G401 (cell line): ENCODE measurements around the gene ZNF281. TPM values are rescaled to one million over a fixed set of nuclear protein-coding genes. Genes with fewer than 3 reads are reported as not detected.
A peak's percentile ranks its signal among the peaks of the same experiment; 100 is the strongest.
"Not testable (repeated sequence)": the region's sequence is repeated elsewhere in the genome, so short reads cannot be mapped to it uniquely, and the experiment has no call there.

Experiments
- DNase-seq: peaks from one replicate; pipeline ENCODE4 v3.0.0-alpha.2; 2015; ENCODE audit warnings: low spot score
- in situ Hi-C: cut with HindIII; loops from 2 replicates; pipeline ENCODE4 v1.10.0; 2016; ENCODE audit warnings: low sequenced_read_pairs, mixed read lengths
- total RNA-seq: library from RNA; depleted of rRNA; stranded (reverse); fragments of >200 nt; shearing (Covaris generic); gene quantifications from 2 replicates; pipeline ENCODE4 v1.2.3, GENCODE V29; 2014; rRNA removed

The ZNF281 gene
- total RNA-seq = 15.0 and 20.5 TPM in 2 replicates

GRCh38 chr1:200409761-200410565, at the start of gene ZNF281:
ZNF281 (minus strand) TSS chr1:200410036; CDS start chr1:200409705, 331 bp downstream.
- DNase-seq = peak; percentile 92
- in situ Hi-C loops = no loop called here

- no peak for DNase-seq
- in situ Hi-C loops = no loop called here
These were observed 48.9 kb upstream of the ZNF281 start for GRCh38 chr1:200458780-200459179.

- in situ Hi-C loops = no loop called here
- DNase-seq = no peak
These were observed 48.0 kb upstream of the ZNF281 start for GRCh38 chr1:200457810-200458209.

GRCh38 chr1:200454425-200454824, 44.6 kb upstream of the ZNF281 start:
- DNase-seq = no peak
- in situ Hi-C loops = no loop called here

GRCh38 chr1:200453553-200453905, 43.7 kb upstream of the ZNF281 start:
- in situ Hi-C loops = no loop called here
- DNase-seq = no peak

- no peak for DNase-seq
- in situ Hi-C loops = no loop called here
These were observed 43.2 kb upstream of the ZNF281 start for GRCh38 chr1:200452850-200453552.

GRCh38 chr1:200448034-200448762, 38.4 kb upstream of the ZNF281 start:
- in situ Hi-C loops = no loop called here
- DNase-seq = no peak

GRCh38 chr1:200445213-200445612, 35.4 kb upstream of the ZNF281 start:
- DNase-seq = no peak
- in situ Hi-C loops = no loop called here

- no peak for DNase-seq
- in situ Hi-C loops = no loop called here
These were observed 34.6 kb upstream of the ZNF281 start for GRCh38 chr1:200444478-200444877.

GRCh38 chr1:200443860-200444259, 34.0 kb upstream of the ZNF281 start:
- no peak for DNase-seq
- in situ Hi-C loops = no loop called here

- in situ Hi-C loops = no loop called here
- DNase-seq = no peak
These were observed 32.8 kb upstream of the ZNF281 start for GRCh38 chr1:200442537-200443156.

GRCh38 chr1:200442023-200442422, 32.2 kb upstream of the ZNF281 start:
- in situ Hi-C loops = no loop called here
- no peak for DNase-seq

GRCh38 chr1:200438911-200439310, 29.1 kb upstream of the ZNF281 start:
- in situ Hi-C loops = no loop called here
- no peak for DNase-seq

GRCh38 chr1:200438413-200438812, 28.6 kb upstream of the ZNF281 start:
- in situ Hi-C loops, DNase-seq: not testable (repeated sequence)

GRCh38 chr1:200437556-200438203, 27.8 kb upstream of the ZNF281 start:
- in situ Hi-C loops = no loop called here
- no peak for DNase-seq

- in situ Hi-C loops = no loop called here
- no peak for DNase-seq
These were observed 27.3 kb upstream of the ZNF281 start for GRCh38 chr1:200437088-200437487.

- no peak for DNase-seq
- in situ Hi-C loops = no loop called here
These were observed 26.6 kb upstream of the ZNF281 start for GRCh38 chr1:200436436-200436835.

GRCh38 chr1:200435200-200435780, 25.5 kb upstream of the ZNF281 start:
- in situ Hi-C loops = no loop called here

GRCh38 chr1:200433586-200433985, 23.8 kb upstream of the ZNF281 start:
- in situ Hi-C loops = no loop called here
- no peak for DNase-seq

More at GRCh38 chr1:200435200-200435780, 25.5 kb upstream of the ZNF281 start:
- DNase-seq = no peak
